A204.1 (cell line): Measurements from ENCODE around the gene CCM2.

Source experiments
- FAIRE-seq: peaks from 2 replicates; lab custom pipeline; 2012; peaks lifted over from hg19 to GRCh38; lab: Jason Lieb, UNC

The CCM2 gene

GRCh38 chr7:45082831-45083331 lies 82.9 kb downstream of the CCM2 start:
- no peak for FAIRE-seq

DNA sequence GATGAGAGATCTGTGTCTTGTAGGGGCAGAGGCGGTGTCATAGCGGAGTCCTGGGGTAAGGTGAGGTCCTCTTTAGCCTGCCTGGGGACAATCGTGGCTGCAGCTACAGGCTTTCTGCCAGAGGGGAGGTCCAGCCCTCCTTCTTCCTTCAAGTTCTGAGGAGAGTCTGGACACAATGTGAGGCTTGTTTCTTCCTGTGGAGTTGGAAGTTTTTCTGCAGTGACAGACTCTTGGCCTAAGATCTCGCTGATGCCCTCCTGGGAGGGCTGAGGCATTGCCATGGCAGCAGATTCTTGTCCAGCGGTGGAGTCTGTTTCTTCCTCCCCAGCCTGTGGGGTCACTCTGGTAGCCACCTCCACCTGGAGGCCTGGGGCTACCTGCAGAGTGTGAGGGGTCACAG lies 84.3 kb downstream of the CCM2 start:
- no peak for FAIRE-seq

DNA sequence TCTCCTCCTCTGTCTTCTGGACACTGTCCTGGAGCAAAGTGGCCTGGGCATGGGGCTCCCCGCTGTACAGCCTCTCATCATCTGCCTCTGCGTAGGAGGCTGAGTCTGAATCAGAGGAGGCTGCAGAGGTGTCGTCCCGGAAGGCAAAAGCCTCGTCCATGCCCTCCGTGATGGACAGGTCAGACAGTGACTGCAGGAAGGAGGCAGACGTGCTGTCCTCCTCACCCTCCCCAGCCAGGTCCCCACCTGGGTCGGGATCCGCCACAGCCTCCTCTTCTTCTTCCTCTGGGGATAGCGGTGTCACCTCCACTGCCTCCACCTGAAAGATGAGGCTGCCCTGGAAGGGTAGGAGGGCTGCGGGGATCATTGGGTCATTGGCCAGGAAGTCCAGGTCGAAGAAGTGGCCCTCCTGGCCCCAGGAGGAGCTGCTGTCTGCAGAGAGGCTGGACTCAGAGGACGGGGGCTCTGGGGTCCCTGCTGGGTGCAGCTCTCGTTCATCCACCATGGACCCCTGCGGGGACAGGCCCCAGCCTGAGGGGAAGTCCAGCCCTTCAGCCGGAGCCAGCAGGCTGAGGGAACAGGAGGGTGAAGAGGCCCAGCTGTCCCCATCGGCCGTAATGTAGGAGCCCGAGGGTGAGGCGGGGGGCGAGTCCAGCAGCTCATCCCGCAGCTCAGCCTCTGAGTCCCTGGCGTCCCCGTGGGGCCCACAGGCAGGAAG lies 85.1 kb downstream of the CCM2 start:
- no peak for FAIRE-seq

- no peak for FAIRE-seq
Observed at GRCh38 chr7:45085619-45086200, 85.7 kb downstream of the CCM2 start.

DNA sequence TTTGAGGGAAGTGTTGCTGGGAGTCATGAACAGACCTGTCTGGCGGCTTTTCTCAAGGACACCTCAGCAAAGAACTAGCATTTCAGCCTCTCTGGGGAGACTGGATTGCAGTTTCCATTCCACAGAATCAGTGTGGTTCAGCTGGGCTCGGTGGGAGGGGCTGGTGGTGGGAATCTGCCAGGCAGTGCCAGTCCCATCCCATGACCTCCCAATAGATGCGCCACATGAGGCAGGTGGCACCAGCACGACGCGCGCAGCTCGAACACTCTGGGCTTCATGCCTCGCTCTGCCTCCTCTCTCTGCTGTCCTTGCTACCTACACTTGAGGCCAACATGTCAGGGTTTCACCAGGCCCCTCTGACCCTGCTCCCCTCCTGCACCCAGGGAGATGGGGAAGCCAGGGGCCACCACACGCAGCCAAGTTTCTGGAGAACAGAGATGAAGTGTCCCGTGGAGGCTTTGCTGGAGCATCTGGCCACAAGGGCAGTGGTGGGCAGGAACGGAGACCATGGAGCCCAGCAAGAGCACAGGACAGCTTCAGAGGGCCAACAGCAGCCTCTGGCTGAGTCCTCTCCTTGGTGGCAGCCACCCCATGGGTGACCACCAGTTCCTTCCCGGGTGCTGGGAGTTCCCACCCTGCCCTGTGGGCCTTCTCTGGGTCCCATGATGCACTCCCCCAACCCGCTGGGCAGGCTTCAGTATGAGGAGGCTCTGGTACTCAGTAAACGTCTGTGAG lies 86.5 kb downstream of the CCM2 start:
- FAIRE-seq: no peak

DNA sequence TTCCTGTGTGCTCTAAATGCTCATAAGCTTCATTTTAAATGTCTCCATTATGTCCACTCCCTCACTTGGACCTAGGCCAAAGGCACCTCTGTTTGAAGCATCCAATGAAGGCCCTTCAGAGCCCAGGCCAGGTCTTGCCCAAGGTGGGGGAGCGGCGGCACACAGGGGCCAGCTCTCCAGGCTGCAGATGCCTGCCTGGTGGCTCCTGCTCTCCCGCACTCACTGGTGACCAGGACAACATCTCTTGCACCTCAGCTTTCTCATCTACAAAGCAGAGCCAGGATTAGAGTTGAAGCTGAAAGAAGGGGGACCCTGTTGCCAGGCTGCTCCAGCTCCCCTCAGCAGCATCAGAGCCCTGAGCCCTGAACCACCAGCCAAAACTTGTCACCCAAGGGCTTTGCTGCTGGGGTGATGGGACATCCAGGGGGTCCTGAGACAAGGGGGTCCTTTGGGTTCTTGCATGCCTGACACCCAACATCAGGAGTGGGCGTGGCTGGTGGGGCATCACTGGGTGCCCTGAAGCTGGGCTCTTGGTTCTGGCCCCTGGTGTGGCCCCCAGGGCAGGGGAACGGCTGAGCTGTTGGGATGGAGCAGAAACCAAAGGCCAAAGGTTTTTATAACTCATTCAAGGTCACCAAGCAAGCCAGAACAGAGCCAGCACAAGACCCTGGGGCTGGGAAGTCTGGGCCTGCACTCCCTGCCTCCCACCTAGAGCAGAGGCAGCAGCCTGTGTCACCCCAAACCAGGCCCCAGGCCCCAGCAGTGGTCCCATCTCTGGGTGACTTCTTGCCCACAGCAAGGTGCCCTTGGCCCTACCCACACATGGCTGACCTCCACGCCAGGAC lies 87.5 kb downstream of the CCM2 start:
- no peak for FAIRE-seq

DNA sequence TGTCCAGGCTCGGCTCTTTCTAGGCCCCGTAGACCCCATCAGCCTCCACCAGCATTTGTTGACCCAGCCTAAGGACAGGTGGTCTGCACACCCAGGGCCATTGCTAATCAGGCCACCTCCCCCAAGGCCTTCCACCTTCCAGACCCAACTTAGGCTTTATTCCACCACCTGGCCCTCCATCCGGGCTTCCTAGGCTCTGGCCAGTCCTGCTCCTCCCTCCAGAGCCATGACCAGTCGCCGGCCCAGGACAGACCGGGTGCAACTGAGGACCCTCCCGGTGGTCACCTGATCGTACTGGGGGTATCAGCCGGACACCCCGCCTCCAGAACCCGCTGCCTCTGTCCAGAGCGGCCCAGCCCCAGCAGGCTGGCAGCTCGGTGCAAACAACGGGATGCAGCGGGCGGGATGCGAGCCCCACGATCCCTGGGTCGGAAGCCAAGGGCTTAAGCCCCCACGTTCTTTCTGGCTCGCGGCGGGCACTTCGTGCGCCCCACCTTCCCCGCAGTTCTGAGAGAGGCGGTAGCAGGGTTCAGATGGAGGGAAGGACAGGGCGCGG lies 88.2 kb downstream of the CCM2 start:
- FAIRE-seq: no peak

DNA sequence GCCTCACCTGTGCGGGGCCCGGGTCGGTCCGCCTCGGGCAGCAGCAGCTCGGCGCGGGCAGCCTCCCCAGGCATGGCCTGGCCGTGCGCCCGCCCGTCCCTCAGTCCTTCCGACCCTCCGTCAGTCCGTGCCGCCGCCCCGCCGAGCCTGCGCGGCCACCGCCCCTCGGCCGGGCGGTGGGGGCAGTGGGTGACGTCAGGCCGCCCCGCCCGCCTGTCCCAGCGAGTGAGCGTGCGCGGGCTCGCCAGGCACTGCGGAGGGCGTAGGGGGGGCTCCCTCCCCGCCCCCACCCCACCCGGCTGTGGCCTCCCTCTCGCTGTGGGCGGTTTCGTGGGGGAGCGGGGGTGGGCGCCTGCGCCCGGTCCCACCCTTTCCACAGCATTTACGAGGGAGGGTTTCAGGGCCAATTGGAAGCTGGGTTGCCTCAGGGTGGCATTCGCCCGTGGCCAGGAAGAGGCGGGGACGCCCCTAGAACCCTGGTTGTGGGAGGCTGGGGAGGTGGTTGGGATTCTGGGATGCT lies 88.9 kb downstream of the CCM2 start, which contains the start of gene NACAD:
TSS of gene NACAD (minus strand) at position 149 of the 520 bp plus-strand sequence. CDS start at position 74, 75 bp downstream.
- no peak for FAIRE-seq

GRCh38 chr7:45089341-45089891 lies 89.4 kb downstream of the CCM2 start:
- no peak for FAIRE-seq

- FAIRE-seq: no peak
Observed at GRCh38 chr7:45092100-45092930, 92.3 kb downstream of the CCM2 start.

DNA sequence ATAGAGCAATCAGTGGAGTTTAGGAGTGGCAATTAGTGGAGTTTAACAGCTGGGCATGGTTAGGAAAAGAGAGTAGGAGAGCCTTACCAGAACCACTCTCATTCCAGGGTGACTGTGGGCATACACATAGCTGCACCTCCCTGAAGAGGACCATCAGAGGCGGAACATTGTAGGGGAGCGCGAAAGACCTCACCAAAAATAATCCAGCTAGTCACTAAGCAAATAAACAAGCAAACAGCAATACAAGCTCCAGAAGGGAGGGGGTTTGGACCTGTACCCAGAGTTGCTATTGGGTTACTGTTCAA lies 92.9 kb downstream of the CCM2 start:
- no peak for FAIRE-seq

DNA sequence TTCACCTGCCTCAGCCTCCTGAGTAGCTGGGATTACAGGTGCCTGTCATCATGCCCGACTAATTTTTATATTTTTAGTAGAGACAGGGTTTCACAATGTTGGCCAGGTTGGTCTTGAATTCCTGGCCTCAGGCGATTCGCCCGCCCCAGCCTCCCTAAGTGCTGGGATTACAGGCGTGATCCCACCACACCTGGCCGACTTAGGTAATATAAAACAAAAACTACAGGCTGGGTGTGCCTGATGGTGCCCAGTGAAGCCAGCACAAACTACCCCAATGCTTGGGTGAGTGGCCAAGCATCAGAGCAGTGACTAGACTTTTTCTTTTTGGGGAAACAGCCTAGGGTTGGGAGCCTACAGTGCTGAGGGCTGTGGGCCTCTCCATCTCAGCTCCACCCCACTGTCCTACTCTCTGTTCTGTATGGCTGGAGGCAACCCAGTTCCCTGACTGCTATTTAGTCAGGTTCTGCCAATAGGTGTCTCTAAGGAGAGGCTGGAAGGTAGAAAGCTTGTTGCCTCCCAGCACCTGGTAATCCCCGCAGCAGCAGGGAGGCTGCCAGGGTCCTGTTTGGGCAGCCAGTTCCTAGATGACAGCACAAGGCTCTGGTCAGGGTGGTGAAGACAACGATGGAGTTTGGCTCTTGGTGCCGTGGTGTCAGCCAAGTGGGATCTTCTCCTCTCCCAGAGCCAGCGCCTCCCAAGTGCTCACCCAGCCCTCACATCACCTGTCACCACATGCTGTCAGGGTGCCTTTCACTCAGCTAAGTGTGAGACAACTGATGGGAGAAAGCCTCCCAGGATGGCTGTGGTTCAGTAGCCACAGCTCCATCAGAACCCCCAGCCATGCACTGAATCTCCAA lies 99.2 kb downstream of the CCM2 start:
- FAIRE-seq: no peak

DNA sequence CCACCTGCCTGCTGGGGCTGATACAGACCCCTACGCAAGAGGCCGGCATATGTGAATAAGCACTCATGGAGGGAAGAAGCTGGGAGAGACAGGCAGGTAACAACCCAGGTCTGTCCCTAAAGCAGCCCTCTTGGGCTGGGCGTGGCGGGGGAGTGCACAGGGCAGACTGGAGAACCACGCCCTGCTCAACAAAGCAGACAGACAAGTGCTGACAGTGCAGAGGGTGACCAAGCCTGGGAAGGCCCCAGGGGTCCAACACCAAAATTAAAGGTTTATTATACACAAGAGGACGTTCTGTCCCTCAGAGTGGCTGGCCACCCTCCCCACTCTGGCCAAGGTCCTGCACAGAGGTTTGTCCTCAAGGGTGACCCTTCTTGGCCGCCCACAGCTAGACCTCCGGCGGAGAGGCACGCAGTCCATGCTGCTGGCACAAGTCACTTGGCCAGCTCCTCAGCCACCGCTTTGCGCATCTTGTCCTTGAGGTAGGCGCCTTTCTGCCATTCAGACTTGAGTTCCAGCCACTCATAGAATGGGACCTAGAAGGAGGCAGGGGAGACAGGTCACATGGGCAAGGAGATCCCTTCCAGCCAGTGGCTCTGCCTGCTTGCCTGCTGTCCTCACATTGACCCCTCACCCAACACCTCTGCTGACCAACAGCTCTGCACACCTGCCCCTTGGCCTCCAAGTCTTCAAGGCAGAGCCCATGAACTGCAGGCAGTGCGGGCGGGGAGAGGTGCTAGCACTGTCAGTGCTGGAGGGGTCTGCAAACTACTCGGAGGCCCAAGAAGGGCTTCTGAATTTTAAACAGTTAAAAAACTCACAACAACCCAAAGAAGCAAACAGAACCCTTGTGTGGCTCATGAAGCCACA lies 100.1 kb downstream of the CCM2 start:
- no peak for FAIRE-seq

- FAIRE-seq: no peak
Observed at GRCh38 chr7:45100761-45101480, 100.9 kb downstream of the CCM2 start.

DNA sequence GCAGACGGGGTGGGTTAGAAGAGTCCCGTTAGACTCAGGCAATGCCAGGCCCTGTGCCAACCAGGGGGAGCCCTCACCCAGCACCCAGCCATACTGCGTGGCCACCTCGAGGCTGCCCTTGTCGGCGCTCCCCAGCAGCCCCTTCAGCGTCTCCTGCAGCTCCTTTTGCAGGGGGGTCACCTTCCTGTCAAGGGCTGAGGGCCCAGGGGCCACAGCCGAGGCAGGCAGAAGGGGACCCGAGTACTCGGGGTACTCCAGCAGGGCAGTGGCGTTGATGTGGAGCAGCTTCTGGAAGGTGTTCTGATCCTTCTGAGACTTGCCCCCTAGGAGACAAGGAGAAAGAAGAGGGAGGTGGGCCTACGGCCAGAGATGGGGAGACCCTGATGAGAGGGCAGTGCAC lies 101.7 kb downstream of the CCM2 start:
- no peak for FAIRE-seq

- FAIRE-seq: no peak
Observed at GRCh38 chr7:45102785-45103712, 103.0 kb downstream of the CCM2 start.
